ENCODE measurements around the gene INPP5A. TPM values are rescaled to one million over a fixed set of nuclear protein-coding genes. Genes with fewer than 3 reads are reported as not detected.

Gene INPP5A
- total RNA-seq, 2 donors from 2014 or later = 9.2 to 14.5 TPM

GRCh38 chr10:132774902-132775863 lies 237.6 kb downstream of the INPP5A start:
- Histone ChIP-seq H3K27ac (peak overlapping the region in 2 of 4 donors; percentile 70 to 72), H3K9me3 (no peaks in the 10 kb centered on the region), H3K4me1 (peaks cover 5% of the 10 kb centered on the region), H3K36me3 (replicated peaks in 1 of 2; ENCODE audit: insufficient read depth in 1 of 2, low read depth in 2 of 2) (no peaks in the 10 kb centered on the region), H3K27me3 (no peaks in the 10 kb centered on the region), H3K4me3 (no peak overlapping the region)
- ATAC-seq (peak; percentile 84), DNase-seq (peak; percentile 63 to 92 (median 90))
- TF ChIP-seq CTCF (IDR thresholded peaks at IDR 0.05) (peak in 1 of 7 experiments; percentile 13), POLR2A (IDR thresholded peaks at IDR 0.05) (peak in 1 of 3 donors; percentile 27)
- intact Hi-C loops (cut with DNase I) = no loop called here
- 29 to 39% methylated on average over 11 to 19 of the region's 22 CpGs for WGBS, 2 donors

- 89 to 98% methylated on average over 5 to 18 of the region's 18 CpGs for WGBS, 2 donors
- no peak for ATAC-seq
- Histone ChIP-seq H3K4me3 (no peak overlapping the region), H3K27me3 (no peaks in the 10 kb centered on the region), H3K36me3 (replicated peaks in 1 of 2; ENCODE audit: insufficient read depth in 1 of 2, low read depth in 2 of 2) (no peaks in the 10 kb centered on the region), H3K4me1 (peaks cover 5% of the 10 kb centered on the region), H3K9me3 (no peaks in the 10 kb centered on the region), H3K27ac (peak overlapping the region in 1 of 4 donors; percentile 68)
- TF ChIP-seq CTCF (IDR thresholded peaks at IDR 0.05) = no peak
- TF ChIP-seq POLR2A (IDR thresholded peaks at IDR 0.05) = no peak
- intact Hi-C loops (cut with DNase I) = no loop called here
- DNase-seq = no peak
These were observed 238.6 kb downstream of the INPP5A start for GRCh38 chr10:132776186-132776585.

- Histone ChIP-seq H3K27ac (no peak overlapping the region), H3K4me1 (peaks cover 5% of the 10 kb centered on the region), H3K4me3 (no peak overlapping the region), H3K36me3 (replicated peaks in 1 of 2; ENCODE audit: insufficient read depth in 1 of 2, low read depth in 2 of 2) (no peaks in the 10 kb centered on the region), H3K27me3 (no peaks in the 10 kb centered on the region), H3K9me3 (no peaks in the 10 kb centered on the region)
- DNase-seq (no peak), ATAC-seq (no peak)
- 88 to 95% methylated on average over 9 to 14 of the region's 18 CpGs for WGBS, 2 donors
- TF ChIP-seq POLR2A (IDR thresholded peaks at IDR 0.05) (no peak), CTCF (IDR thresholded peaks at IDR 0.05) (no peak)
- intact Hi-C loops (cut with DNase I) = no loop called here
These were observed 239.2 kb downstream of the INPP5A start for GRCh38 chr10:132776821-132777220.

- H3K4me3 ChIP-seq = no peak overlapping the region
- H3K36me3 ChIP-seq (replicated peaks in 1 of 2; ENCODE audit: insufficient read depth in 1 of 2, low read depth in 2 of 2) = no peaks in the 10 kb centered on the region
- TF ChIP-seq POLR2A (IDR thresholded peaks at IDR 0.05) (no peak), CTCF (IDR thresholded peaks at IDR 0.05) (no peak)
- intact Hi-C loops (cut with DNase I) = no loop called here
- H3K4me1 ChIP-seq = peaks cover 5% of the 10 kb centered on the region
- H3K9me3 ChIP-seq = no peaks in the 10 kb centered on the region
- DNase-seq (no peak), ATAC-seq (no peak)
- no peaks in the 10 kb centered on the region for H3K27me3 ChIP-seq
- no peak overlapping the region for H3K27ac ChIP-seq
- WGBS, 2 donors = 97 to 98% methylated on average over 10 to 14 of the region's 14 CpGs
These were observed 239.9 kb downstream of the INPP5A start for GRCh38 chr10:132777441-132777840.
